Erythroblast (primary cell): ENCODE measurements around the gene AUTS2.

Experiments used
- DNase-seq, 2 experiments: peaks; one replicate each; lab custom pipeline; 2025; lab: John Stamatoyannopoulos, UW
- GATA1 ChIP-seq: IDR thresholded peaks from 2 replicates; pipeline ENCODE4 v1.6.1; 2011; ENCODE audit warnings: low read depth, mild to moderate bottlenecking, control low read depth, low read length, moderate library complexity
- POLR2A ChIP-seq: IDR thresholded peaks from 2 replicates; pipeline ENCODE4 v1.6.1; 2011; ENCODE audit warnings: mild to moderate bottlenecking, low read length

Gene AUTS2

GRCh38 chr7:70463352-70463938 lies 865.2 kb downstream of the AUTS2 start:
- no peak for TF ChIP-seq POLR2A
- no peak for TF ChIP-seq GATA1

GRCh38 chr7:70466725-70467364 lies 868.6 kb downstream of the AUTS2 start:
- TF ChIP-seq GATA1, result no peak
- no peak for TF ChIP-seq POLR2A
- DNase-seq, result no peak

More at GRCh38 chr7:70463352-70463938, 865.2 kb downstream of the AUTS2 start:
- no peak for DNase-seq

GRCh38 chr7:70470746-70471145 lies 872.5 kb downstream of the AUTS2 start:
- no peak for DNase-seq
- TF ChIP-seq POLR2A (no peak), GATA1 (no peak)

GRCh38 chr7:70472601-70473237 lies 874.4 kb downstream of the AUTS2 start:
- TF ChIP-seq GATA1 (no peak), POLR2A (no peak)
- no peak for DNase-seq

- no peak for TF ChIP-seq POLR2A
- no peak for TF ChIP-seq GATA1
- DNase-seq, result no peak
These were observed 876.5 kb downstream of the AUTS2 start for GRCh38 chr7:70474639-70475234.

- TF ChIP-seq POLR2A (no peak), GATA1 (no peak)
- no peak for DNase-seq
These were observed 879.0 kb downstream of the AUTS2 start for GRCh38 chr7:70477036-70478010.

GRCh38 chr7:70479153-70480021 lies 881.1 kb downstream of the AUTS2 start:
- no peak for DNase-seq
- TF ChIP-seq GATA1 (no peak), POLR2A (no peak)

GRCh38 chr7:70480927-70481569 lies 882.8 kb downstream of the AUTS2 start:
- TF ChIP-seq GATA1 (no peak), POLR2A (no peak)
- DNase-seq, result no peak

GRCh38 chr7:70481570-70482123 lies 883.4 kb downstream of the AUTS2 start:
- no peak for DNase-seq

GRCh38 chr7:70484255-70484654 lies 886.0 kb downstream of the AUTS2 start:
- TF ChIP-seq GATA1 (no peak), POLR2A (no peak)
- no peak for DNase-seq

More at GRCh38 chr7:70481570-70482123, 883.4 kb downstream of the AUTS2 start:
- no peak for TF ChIP-seq GATA1
- no peak for TF ChIP-seq POLR2A

- DNase-seq, result no peak
- TF ChIP-seq GATA1 (no peak), POLR2A (no peak)
These were observed 888.7 kb downstream of the AUTS2 start for GRCh38 chr7:70486977-70487376.

- TF ChIP-seq POLR2A (no peak), GATA1 (no peak)
- no peak for DNase-seq
These were observed 889.2 kb downstream of the AUTS2 start for GRCh38 chr7:70487428-70487827.
